Measurements from ENCODE around the gene CARMIL3.
"Not testable (repeated sequence)": the region's sequence is repeated elsewhere in the genome, so short reads cannot be mapped to it uniquely, and the experiment has no call there.

The CARMIL3 gene

GRCh38 chr14:24040692-24041091 lies 11.1 kb upstream of the CARMIL3 start:
- DNase-seq (ENCODE audit: low read depth), result no peak
- TF ChIP-seq CTCF (conservative IDR thresholded peaks at IDR 0.05; ENCODE audit: control insufficient read depth, insufficient read depth, low read depth, low read length), result no peak

GRCh38 chr14:24042746-24043145 lies 9.1 kb upstream of the CARMIL3 start:
- DNase-seq (ENCODE audit: low read depth), result no peak
- no peak overlapping the region for H3K4me3 ChIP-seq (ENCODE audit: control insufficient read depth, low read depth, low read length)
- TF ChIP-seq CTCF (conservative IDR thresholded peaks at IDR 0.05; ENCODE audit: control insufficient read depth, insufficient read depth, low read depth, low read length), result no peak

More at GRCh38 chr14:24040692-24041091, 11.1 kb upstream of the CARMIL3 start:
- no peak overlapping the region for H3K4me3 ChIP-seq (ENCODE audit: control insufficient read depth, low read depth, low read length)

- DNase-seq (ENCODE audit: low read depth), result not testable (repeated sequence)
These were observed 2.8 kb upstream of the CARMIL3 start for GRCh38 chr14:24049002-24049401.

GRCh38 chr14:24050753-24051152 lies 1.1 kb upstream of the CARMIL3 start:
- not testable (repeated sequence) for DNase-seq (ENCODE audit: low read depth); H3K4me3 ChIP-seq (ENCODE audit: control insufficient read depth, low read depth, low read length)

More at GRCh38 chr14:24049002-24049401, 2.8 kb upstream of the CARMIL3 start:
- H3K4me3 ChIP-seq (ENCODE audit: control insufficient read depth, low read depth, low read length), result not testable (repeated sequence)

GRCh38 chr14:24051176-24051788 lies 527 bp upstream of the CARMIL3 start:
- no peak for DNase-seq (ENCODE audit: low read depth)
- H3K4me3 ChIP-seq (ENCODE audit: control insufficient read depth, low read depth, low read length), result peak overlapping the region; percentile 13
- TF ChIP-seq CTCF (conservative IDR thresholded peaks at IDR 0.05; ENCODE audit: control insufficient read depth, insufficient read depth, low read depth, low read length), result no peak

- H3K4me3 ChIP-seq (ENCODE audit: control insufficient read depth, low read depth, low read length), result no peak overlapping the region
- peak; percentile 7 for DNase-seq (ENCODE audit: low read depth)
These were observed 1.1 kb downstream of the CARMIL3 start for GRCh38 chr14:24052656-24053547.

DNA sequence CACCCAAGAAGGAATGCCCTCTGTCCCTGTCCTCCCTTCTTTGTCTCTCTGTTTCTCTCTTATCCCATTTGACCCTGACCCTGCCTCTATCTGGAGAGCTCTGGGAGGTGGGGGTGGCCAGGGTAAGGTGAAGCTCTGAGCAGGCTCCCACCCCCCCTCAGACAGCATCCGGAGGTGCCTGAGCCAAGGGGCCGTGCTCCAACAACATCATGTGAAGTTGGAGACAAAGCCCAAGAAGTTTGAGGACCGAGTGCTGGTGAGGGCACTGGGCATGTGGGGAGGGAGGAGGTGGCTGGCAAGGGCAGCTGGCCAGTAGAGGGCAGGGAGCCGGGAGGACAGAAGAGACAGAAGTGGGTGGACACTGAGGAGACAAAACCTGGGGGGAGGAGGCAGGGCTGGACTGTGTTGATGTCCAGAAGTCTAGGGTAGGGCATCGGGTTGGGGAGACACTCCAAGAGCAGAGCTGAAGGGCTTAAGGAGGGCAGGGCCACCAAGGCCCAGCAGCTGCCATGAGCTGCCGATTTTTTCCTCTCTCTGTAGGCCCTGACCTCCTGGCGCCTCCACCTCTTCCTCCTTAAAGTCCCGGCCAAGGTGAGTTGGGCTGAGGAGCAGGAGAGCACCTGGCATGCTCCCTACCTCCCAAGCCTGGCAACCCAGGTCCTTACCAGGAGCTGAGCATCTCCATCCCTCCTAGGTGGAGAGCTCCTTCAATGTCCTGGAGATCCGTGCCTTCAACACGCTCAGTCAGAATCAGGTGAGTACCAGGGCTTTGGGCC lies 1.9 kb downstream of the CARMIL3 start:
- DNase-seq (ENCODE audit: low read depth), result no peak

More at GRCh38 chr14:24052656-24053547, 1.1 kb downstream of the CARMIL3 start:
- TF ChIP-seq CTCF (conservative IDR thresholded peaks at IDR 0.05; ENCODE audit: control insufficient read depth, insufficient read depth, low read depth, low read length), result no peak

More for the DNA sequence above, 1.9 kb downstream of the CARMIL3 start:
- H3K4me3 ChIP-seq (ENCODE audit: control insufficient read depth, low read depth, low read length), result no peak overlapping the region
- no peak for TF ChIP-seq CTCF (conservative IDR thresholded peaks at IDR 0.05; ENCODE audit: control insufficient read depth, insufficient read depth, low read depth, low read length)
